Measurements from ENCODE around the gene HLCS.

Gene HLCS

GRCh38 chr21:36883532-36884486 lies 82.7 kb downstream of the HLCS start:
- DNase-seq (ENCODE audit: low spot score), result peak; percentile 29

- no peak for DNase-seq (ENCODE audit: low spot score)
These were observed 83.7 kb downstream of the HLCS start for GRCh38 chr21:36882776-36883175.

- DNase-seq (ENCODE audit: low spot score), result no peak
These were observed 85.2 kb downstream of the HLCS start for GRCh38 chr21:36881228-36881627.

- DNase-seq (ENCODE audit: low spot score), result no peak
These were observed 86.6 kb downstream of the HLCS start for GRCh38 chr21:36879827-36880226.

- DNase-seq (ENCODE audit: low spot score), result no peak
These were observed 88.7 kb downstream of the HLCS start for GRCh38 chr21:36877741-36878140.

- no peak for DNase-seq (ENCODE audit: low spot score)
These were observed 91.8 kb downstream of the HLCS start for GRCh38 chr21:36874665-36875064.

GRCh38 chr21:36873513-36873912 lies 93.0 kb downstream of the HLCS start:
- DNase-seq (ENCODE audit: low spot score), result no peak

- DNase-seq (ENCODE audit: low spot score), result no peak
These were observed 99.1 kb downstream of the HLCS start for GRCh38 chr21:36867291-36867905.

- no peak for DNase-seq (ENCODE audit: low spot score)
These were observed 100.0 kb downstream of the HLCS start for GRCh38 chr21:36866419-36866818.

GRCh38 chr21:36864974-36865373 lies 101.5 kb downstream of the HLCS start:
- DNase-seq (ENCODE audit: low spot score), result no peak

- no peak for DNase-seq (ENCODE audit: low spot score)
These were observed 103.2 kb downstream of the HLCS start for GRCh38 chr21:36863260-36863659.

- no peak for DNase-seq (ENCODE audit: low spot score)
These were observed 104.7 kb downstream of the HLCS start for GRCh38 chr21:36861595-36862323.

GRCh38 chr21:36860736-36861594 lies 105.5 kb downstream of the HLCS start:
- DNase-seq (ENCODE audit: low spot score), result peak; percentile 58

- no peak for DNase-seq (ENCODE audit: low spot score)
These were observed 106.5 kb downstream of the HLCS start for GRCh38 chr21:36859744-36860501.

GRCh38 chr21:36858320-36858957 lies 108.0 kb downstream of the HLCS start:
- no peak for DNase-seq (ENCODE audit: low spot score)

- DNase-seq (ENCODE audit: low spot score), result no peak
These were observed 109.8 kb downstream of the HLCS start for GRCh38 chr21:36856643-36857042.

- DNase-seq (ENCODE audit: low spot score), result no peak
These were observed 112.1 kb downstream of the HLCS start for GRCh38 chr21:36854391-36854790.

- DNase-seq (ENCODE audit: low spot score), result no peak
These were observed 113.6 kb downstream of the HLCS start for GRCh38 chr21:36852864-36853263.

- no peak for DNase-seq (ENCODE audit: low spot score)
These were observed 114.2 kb downstream of the HLCS start for GRCh38 chr21:36852293-36852692.

- no peak for DNase-seq (ENCODE audit: low spot score)
These were observed 115.3 kb downstream of the HLCS start for GRCh38 chr21:36851121-36851520.

Measured in hepatic stellate cell (primary cell).